GM20000 (cell line): ENCODE measurements around the gene DUS1L.

Experiments used
- DNase-seq: peaks from one replicate; pipeline ENCODE4 v3.0.0; 2012; ENCODE audit warnings: low spot score
- TF ChIP-seq, protein P1 (sequence below): IDR thresholded peaks from 2 replicates; pipeline ENCODE4 v1.5.1; 2012; ENCODE audit warnings: mild to moderate bottlenecking, control low read depth; ENCODE audit errors: extremely low read depth, missing control alignments

Gene DUS1L

GRCh38 chr17:82031885-82032627 lies 33.5 kb downstream of the DUS1L start:
- TF ChIP-seq, protein P1, sequence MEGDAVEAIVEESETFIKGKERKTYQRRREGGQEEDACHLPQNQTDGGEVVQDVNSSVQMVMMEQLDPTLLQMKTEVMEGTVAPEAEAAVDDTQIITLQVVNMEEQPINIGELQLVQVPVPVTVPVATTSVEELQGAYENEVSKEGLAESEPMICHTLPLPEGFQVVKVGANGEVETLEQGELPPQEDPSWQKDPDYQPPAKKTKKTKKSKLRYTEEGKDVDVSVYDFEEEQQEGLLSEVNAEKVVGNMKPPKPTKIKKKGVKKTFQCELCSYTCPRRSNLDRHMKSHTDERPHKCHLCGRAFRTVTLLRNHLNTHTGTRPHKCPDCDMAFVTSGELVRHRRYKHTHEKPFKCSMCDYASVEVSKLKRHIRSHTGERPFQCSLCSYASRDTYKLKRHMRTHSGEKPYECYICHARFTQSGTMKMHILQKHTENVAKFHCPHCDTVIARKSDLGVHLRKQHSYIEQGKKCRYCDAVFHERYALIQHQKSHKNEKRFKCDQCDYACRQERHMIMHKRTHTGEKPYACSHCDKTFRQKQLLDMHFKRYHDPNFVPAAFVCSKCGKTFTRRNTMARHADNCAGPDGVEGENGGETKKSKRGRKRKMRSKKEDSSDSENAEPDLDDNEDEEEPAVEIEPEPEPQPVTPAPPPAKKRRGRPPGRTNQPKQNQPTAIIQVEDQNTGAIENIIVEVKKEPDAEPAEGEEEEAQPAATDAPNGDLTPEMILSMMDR = no peak
- peak; percentile 77 for DNase-seq

DNA sequence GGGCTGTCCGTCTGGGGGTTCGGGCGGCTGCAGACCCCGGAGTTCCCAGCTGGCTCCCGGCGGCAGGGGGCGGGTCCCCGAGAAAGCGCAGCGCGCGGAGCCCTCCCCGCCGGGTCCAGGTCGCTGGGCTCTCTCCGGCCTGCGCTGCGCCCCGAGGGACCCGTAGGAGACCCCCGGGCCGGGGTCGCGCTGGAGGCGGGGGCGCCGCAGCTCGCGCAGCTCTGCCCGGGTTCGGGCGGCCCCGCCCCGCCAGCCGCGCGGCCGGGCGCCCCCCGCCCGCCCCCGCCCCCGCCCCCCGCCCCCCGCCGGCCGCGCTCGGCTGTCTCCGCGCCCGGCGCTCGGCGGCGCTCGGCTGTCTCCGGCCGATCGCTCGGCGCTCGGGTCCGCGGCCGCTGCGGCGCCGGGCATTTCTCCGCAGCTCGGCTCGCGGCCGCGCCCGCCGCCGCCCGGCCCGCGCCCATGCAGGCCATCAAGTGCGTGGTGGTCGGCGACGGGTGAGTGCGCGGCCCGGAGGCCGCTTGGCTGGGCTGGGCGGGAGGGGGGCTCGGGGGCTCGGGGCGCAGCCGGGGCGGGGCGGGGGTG lies 34.2 kb downstream of the DUS1L start, which contains the start of gene RAC3:
Gene RAC3, plus strand, starts transcription at position 376 of the 582 bp plus-strand sequence. Its CDS starts 84 bp downstream, at position 460.
- peak; percentile 84 for DNase-seq
- TF ChIP-seq, protein P1 = no peak

- peak; percentile 91 for DNase-seq
These were observed 34.9 kb downstream of the DUS1L start for GRCh38 chr17:82030470-82031302.

GRCh38 chr17:82029990-82030469 lies 35.6 kb downstream of the DUS1L start:
- DNase-seq = no peak
- TF ChIP-seq, protein P1 = no peak

More at GRCh38 chr17:82030470-82031302, 34.9 kb downstream of the DUS1L start:
- TF ChIP-seq, protein P1 = peak; percentile 91

DNA sequence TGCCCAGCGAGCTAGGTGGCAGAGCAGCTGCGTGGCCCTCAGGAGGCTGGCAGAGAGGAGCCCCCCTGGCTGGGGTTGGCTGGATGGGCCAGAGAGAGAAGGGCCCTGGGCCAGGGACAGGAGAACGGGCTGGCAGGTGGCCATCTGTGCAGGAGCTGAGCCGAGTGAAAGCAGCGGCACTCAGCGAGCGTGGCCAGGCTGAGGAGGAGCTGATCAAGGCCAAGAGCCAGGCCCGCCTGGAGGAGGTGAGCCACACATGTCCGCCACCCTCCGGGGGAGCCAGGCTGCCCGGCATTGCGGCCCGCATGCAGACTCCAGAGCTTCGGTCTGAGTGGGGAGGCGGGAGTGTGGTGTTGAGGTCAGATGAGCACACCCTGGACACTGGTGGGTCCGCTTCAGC lies 36.2 kb downstream of the DUS1L start:
- TF ChIP-seq, protein P1 = no peak

DNA sequence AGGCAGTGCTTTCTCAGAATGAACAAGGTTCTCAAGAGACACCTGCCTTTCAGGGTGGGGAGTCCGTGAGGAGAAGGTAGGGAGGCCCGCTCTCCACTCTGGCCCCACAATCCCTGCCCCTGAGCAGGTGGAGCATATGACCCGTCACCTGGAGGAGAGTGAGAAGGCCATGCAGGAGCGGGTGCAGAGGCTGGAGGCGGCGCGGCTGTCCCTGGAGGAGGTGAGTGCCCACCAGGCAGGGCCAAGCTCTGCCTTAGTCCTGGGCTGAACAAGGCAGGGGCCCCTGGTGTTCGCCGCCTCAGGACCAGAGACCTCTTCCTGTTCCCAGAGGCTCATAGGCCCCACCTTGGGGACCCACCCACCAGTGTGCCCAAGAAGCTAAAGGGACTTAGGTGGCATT lies 36.6 kb downstream of the DUS1L start:
- no peak for DNase-seq
- TF ChIP-seq, protein P1 = no peak

More for the DNA sequence above, 36.2 kb downstream of the DUS1L start:
- no peak for DNase-seq
